A673 (cell line): ENCODE data around the gene DHRS1.

Source experiments
- CTCF ChIP-seq: fragments of 300-800, 200-600 bp; sonication (generic); conservative IDR thresholded peaks from 2 replicates; pipeline ENCODE4 v1.5.1; 2017; ENCODE audit warnings: low read depth, mild to moderate bottlenecking, antibody characterized with exemption, low read length, moderate library complexity, mixed read lengths
- EZH2 ChIP-seq: fragments of 200-600 bp; sonication (generic); IDR thresholded peaks from 2 replicates; pipeline ENCODE4 v1.6.1; 2017; ENCODE audit warnings: borderline replicate concordance, low read depth, mild to moderate bottlenecking, mixed read lengths, antibody characterized with exemption, low read length; ENCODE audit not compliant: poor library complexity, severe bottlenecking

- TF ChIP-seq EZH2 (no peak), CTCF (no peak)
Measured at GRCh38 chr14:24263848-24264247, 35.7 kb downstream of the DHRS1 start.
